ENCODE measurements around the gene SLC13A4. TPM values are rescaled to one million over a fixed set of nuclear protein-coding genes. Genes with fewer than 3 reads are reported as not detected.

Gene SLC13A4
- total and polyA plus RNA-seq, 2 donors (not counting 3 experiments of a cell fraction or from before 2014, with no cell fraction given) = not detected

DNA sequence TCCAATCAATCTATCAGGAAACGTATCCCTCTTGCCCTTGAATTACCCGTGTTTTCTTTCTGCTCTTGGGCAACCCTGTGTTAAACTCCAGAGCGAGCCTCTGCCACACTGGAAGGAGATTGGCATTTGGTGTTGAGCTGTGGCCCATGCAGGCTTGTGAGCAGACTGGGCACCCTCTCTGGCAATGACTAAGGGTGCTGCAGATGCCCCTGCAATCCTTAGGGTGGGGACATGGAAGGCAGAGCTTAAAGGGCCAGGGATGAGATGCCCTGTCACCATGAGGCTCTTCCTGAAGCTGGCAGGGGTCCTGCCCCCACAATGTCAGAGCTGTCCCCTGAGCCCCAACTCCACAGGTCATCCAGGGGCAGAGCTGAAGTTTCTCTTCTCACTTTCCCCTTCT is 40.1 kb upstream of the SLC13A4 start:
- CTCF ChIA-PET = interaction anchor here (1.3 kb wide), 1 partner anchor 10 kb away, joined by 4 read pairs; no protein-coding TSS in a partner anchor
- H3K9ac ChIP-seq (replicated peaks; ENCODE audit: extremely low read depth, insufficient read depth, low read length) = no peak overlapping the region

More for the DNA sequence above, 40.1 kb upstream of the SLC13A4 start:
- Histone ChIP-seq H3K79me2 (ENCODE audit: control insufficient read depth, insufficient read depth, low read length) (no peaks in the 10 kb centered on the region), H3K4me2 (ENCODE audit: insufficient read depth, low read length) (no peak overlapping the region), H2AFZ (ENCODE audit: low read depth, low read length) (no peak overlapping the region), H3K4me1 (ENCODE audit: control insufficient read depth, extremely low read depth, insufficient read depth, low read length) (no peaks in the 10 kb centered on the region), H3K27me3 (ENCODE audit: control insufficient read depth in 2 of 2, insufficient read depth in 2 of 2, low read length in 2 of 2) (peaks cover 0 to 3% of the 10 kb centered on the region in 2 experiments), H4K20me1 (replicated peaks; ENCODE audit: control insufficient read depth, extremely low read depth, insufficient read depth, low read length) (no peaks in the 10 kb centered on the region), H3K9me3 (replicated peaks; ENCODE audit: control insufficient read depth, insufficient read depth, low read length) (no peaks in the 10 kb centered on the region), H3K27ac (ENCODE audit: insufficient read depth, low read depth, low read length) (no peak overlapping the region), H3K4me3 (replicated peaks in 1 of 3; ENCODE audit: insufficient read depth in 1 of 3, low read depth in 1 of 3, low read length in 3 of 3) (no peak overlapping the region), H3K36me3 (ENCODE audit: control insufficient read depth in 2 of 2, extremely low read depth in 1 of 2, insufficient read depth in 2 of 2, low read length in 2 of 2) (no peaks in the 10 kb centered on the region), H3K9me1 (replicated peaks; ENCODE audit: control insufficient read depth, extremely low read depth, insufficient read depth, low read length) (no peaks in the 10 kb centered on the region)
- no TSS peak for BruUV-seq (replicated peaks)
- DNase-seq (ENCODE audit: low read depth, low spot score) (no peak), FAIRE-seq (no peak)
- POLR2A ChIA-PET = no interaction called here
- intact Hi-C loops (cut with micrococcal nuclease) = no loop called here
- TF ChIP-seq, protein P1, sequence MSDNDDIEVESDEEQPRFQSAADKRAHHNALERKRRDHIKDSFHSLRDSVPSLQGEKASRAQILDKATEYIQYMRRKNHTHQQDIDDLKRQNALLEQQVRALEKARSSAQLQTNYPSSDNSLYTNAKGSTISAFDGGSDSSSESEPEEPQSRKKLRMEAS (IDR thresholded peaks at IDR 0.05; ENCODE audit: insufficient read depth, insufficient read length) = no peak
- no peak for TF ChIP-seq MYC (IDR thresholded peaks at IDR 0.05; ENCODE audit: low read depth, low read length)
- no peak for TF ChIP-seq POLR2A (IDR thresholded peaks at IDR 0.05; ENCODE audit: low read depth, low read length)
- TF ChIP-seq GATA2 (IDR thresholded peaks at IDR 0.05; ENCODE audit: insufficient read depth, insufficient read length, low read depth, low read length) = no peak
- TF ChIP-seq, protein P2, sequence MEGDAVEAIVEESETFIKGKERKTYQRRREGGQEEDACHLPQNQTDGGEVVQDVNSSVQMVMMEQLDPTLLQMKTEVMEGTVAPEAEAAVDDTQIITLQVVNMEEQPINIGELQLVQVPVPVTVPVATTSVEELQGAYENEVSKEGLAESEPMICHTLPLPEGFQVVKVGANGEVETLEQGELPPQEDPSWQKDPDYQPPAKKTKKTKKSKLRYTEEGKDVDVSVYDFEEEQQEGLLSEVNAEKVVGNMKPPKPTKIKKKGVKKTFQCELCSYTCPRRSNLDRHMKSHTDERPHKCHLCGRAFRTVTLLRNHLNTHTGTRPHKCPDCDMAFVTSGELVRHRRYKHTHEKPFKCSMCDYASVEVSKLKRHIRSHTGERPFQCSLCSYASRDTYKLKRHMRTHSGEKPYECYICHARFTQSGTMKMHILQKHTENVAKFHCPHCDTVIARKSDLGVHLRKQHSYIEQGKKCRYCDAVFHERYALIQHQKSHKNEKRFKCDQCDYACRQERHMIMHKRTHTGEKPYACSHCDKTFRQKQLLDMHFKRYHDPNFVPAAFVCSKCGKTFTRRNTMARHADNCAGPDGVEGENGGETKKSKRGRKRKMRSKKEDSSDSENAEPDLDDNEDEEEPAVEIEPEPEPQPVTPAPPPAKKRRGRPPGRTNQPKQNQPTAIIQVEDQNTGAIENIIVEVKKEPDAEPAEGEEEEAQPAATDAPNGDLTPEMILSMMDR (IDR thresholded peaks at IDR 0.05; ENCODE audit: extremely low read depth in 1 of 2, insufficient read depth in 1 of 2, low read depth in 1 of 2, low read length in 2 of 2) = no peak
- no peak for TF ChIP-seq EZH2 (IDR thresholded peaks at IDR 0.05; ENCODE audit: borderline replicate concordance, low read depth, low read length, severe bottlenecking)
- no peak for TF ChIP-seq JUN (IDR thresholded peaks at IDR 0.05; ENCODE audit: borderline replicate concordance, insufficient read depth, insufficient read length, low read depth)
- TF ChIP-seq FOS (IDR thresholded peaks at IDR 0.05; ENCODE audit: borderline replicate concordance, insufficient read depth, low read length) = no peak
- no peak for TF ChIP-seq POLR2AphosphoS5 (IDR thresholded peaks at IDR 0.05; ENCODE audit: insufficient read depth, low read depth, low read length)
- dilution Hi-C loops (cut with MboI; ENCODE audit: extremely low pct_ligation_motif_present, low sequenced_read_pairs) = no loop called here
